Measurements from ENCODE around the gene TIMM10.

GRCh38 chr11:57546451-57546850 lies 15.9 kb upstream of the TIMM10 start:
- TF ChIP-seq CTCF (IDR thresholded peaks at IDR 0.05; ENCODE audit: low read depth, low read length, poor library complexity, severe bottlenecking): no peak
- no peak for TF ChIP-seq EZH2phosphoT487 (IDR thresholded peaks at IDR 0.05; ENCODE audit: borderline replicate concordance, low read length)
